Activated naive CD4-positive, alpha-beta T cell treated with anti-CD3 and anti-CD28 coated beads, Interleukin-2, amount 50 U/mL, for 24 hours (primary cell): ENCODE measurements around the gene GAB2.

Source experiments
- H3K27ac Mint-ChIP-seq: one replicate; pipeline ENCODE4 v1.8.0; 2021; ENCODE audit warnings: mild to moderate bottlenecking, mixed read lengths
- H3K27me3 Mint-ChIP-seq: one replicate; pipeline ENCODE4 v1.8.0; 2021; ENCODE audit warnings: mixed read lengths
- H3K36me3 Mint-ChIP-seq: one replicate; pipeline ENCODE4 v1.8.0; 2021; ENCODE audit warnings: mixed read lengths
- H3K4me1 Mint-ChIP-seq: one replicate; pipeline ENCODE4 v1.8.0; 2021; ENCODE audit warnings: mixed read lengths
- H3K4me3 Mint-ChIP-seq: one replicate; pipeline ENCODE4 v1.8.0; 2021; ENCODE audit warnings: mild to moderate bottlenecking, mixed read lengths
- H3K9me3 Mint-ChIP-seq: one replicate; pipeline ENCODE4 v1.8.0; 2021; ENCODE audit warnings: mixed read lengths

The GAB2 gene

DNA sequence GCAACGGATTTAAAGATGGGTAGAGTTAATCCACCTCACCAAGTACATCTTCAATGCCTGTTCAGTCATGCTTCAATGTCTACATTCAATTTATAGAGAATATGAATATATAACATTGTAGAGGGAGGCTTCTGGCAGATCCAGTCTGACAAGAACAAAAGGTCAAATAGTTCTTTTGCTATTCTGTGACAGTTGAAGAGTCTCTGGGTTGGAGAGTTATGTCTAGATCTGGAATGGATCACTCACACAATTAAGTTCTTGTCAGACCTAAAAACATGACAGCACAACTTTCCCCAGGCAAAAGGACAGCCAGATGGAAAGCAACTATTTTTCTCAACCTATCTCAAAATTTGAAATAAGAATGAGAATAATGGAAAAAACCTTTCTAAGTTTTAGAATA, 15.3 kb upstream of the GAB2 start:
- H3K9me3 Mint-ChIP-seq = no peaks in the 10 kb centered on the region
- peaks cover 8% of the 10 kb centered on the region for H3K36me3 Mint-ChIP-seq
- no peak overlapping the region for H3K27ac Mint-ChIP-seq
- no peak overlapping the region for H3K4me3 Mint-ChIP-seq
- no peaks in the 10 kb centered on the region for H3K4me1 Mint-ChIP-seq
- no peaks in the 10 kb centered on the region for H3K27me3 Mint-ChIP-seq

DNA sequence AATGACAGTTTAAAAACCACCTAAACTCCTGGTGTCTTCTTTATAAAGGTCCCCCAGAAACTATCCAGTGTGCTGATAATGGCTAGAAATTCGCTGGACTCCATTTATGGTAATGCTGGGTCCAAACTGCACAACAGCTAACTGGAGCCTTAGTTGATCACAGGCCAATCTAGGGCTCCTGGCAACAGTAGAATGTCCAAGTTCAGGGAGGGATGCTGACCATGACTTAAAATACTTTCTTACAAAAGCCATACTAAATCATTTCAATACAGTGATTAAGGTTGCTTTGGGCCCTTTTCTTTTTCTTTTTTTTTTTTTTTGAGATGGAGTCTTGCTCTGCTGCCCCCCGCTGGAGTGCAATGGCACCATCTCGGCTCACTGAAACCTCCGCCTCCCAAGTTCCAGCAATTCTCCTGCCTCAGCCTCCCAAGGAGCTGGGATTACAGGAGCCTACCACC, 14.5 kb upstream of the GAB2 start:
- Mint-ChIP-seq H3K4me3 (no peak overlapping the region), H3K4me1 (no peaks in the 10 kb centered on the region), H3K27me3 (no peaks in the 10 kb centered on the region), H3K36me3 (peaks cover 7% of the 10 kb centered on the region), H3K27ac (no peak overlapping the region), H3K9me3 (no peaks in the 10 kb centered on the region)

GRCh38 chr11:78429660-78430059, 12.0 kb upstream of the GAB2 start:
- Mint-ChIP-seq H3K4me3 (no peak overlapping the region), H3K9me3 (no peaks in the 10 kb centered on the region), H3K4me1 (no peaks in the 10 kb centered on the region), H3K27ac (peak overlapping the region; percentile 14), H3K36me3 (peaks cover 3% of the 10 kb centered on the region), H3K27me3 (no peaks in the 10 kb centered on the region)

DNA sequence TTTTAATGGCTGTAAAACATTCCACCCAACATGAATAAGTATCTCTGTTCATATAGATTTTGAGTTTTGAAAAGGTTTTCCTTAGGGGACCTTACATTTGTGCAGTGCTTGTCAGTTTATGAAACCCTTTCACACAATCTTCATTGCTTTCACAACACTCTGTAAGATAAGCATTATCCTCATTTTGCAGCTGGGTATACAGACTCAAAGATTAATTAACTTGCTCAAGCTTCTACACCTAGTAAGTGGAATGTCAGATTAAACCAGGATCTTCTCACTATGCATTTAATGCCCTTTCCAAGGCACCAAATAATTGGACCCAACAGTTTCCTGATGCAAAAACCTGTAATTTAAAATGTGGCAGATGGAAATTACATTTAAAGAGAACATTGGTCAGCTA, 11.6 kb upstream of the GAB2 start:
- Mint-ChIP-seq H3K27me3 (no peaks in the 10 kb centered on the region), H3K9me3 (no peaks in the 10 kb centered on the region), H3K4me1 (no peaks in the 10 kb centered on the region), H3K27ac (no peak overlapping the region), H3K36me3 (peaks cover 3% of the 10 kb centered on the region), H3K4me3 (no peak overlapping the region)

DNA sequence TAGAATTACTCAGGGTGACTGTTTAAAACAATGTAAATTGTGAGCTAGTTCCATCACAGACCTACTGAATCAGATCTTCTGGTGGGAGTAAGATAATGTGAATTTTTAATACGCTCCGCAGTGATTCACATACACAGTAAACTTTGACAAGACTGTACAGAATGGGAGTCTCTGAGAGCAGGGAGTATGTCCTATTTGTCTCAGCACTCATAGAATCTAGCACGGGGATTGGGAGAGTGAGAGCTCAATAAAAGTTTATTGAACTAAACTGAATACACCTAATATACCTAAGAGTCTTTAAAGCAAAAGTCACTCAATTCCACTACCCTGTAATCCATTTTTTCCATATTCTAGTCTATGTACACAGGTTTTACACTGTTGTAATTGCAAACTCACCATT, 11.2 kb upstream of the GAB2 start:
- Mint-ChIP-seq H3K27me3 (no peaks in the 10 kb centered on the region), H3K36me3 (peaks cover 3% of the 10 kb centered on the region), H3K27ac (no peak overlapping the region), H3K4me3 (no peak overlapping the region), H3K4me1 (no peaks in the 10 kb centered on the region), H3K9me3 (no peaks in the 10 kb centered on the region)

GRCh38 chr11:78428266-78428636, 10.6 kb upstream of the GAB2 start:
- Mint-ChIP-seq H3K4me1 (no peaks in the 10 kb centered on the region), H3K36me3 (peaks cover 3% of the 10 kb centered on the region), H3K4me3 (no peak overlapping the region), H3K9me3 (no peaks in the 10 kb centered on the region), H3K27me3 (no peaks in the 10 kb centered on the region), H3K27ac (no peak overlapping the region)

GRCh38 chr11:78427615-78428265, 10.1 kb upstream of the GAB2 start:
- H3K27ac Mint-ChIP-seq = no peak overlapping the region
- no peak overlapping the region for H3K4me3 Mint-ChIP-seq
- H3K9me3 Mint-ChIP-seq = no peaks in the 10 kb centered on the region
- H3K27me3 Mint-ChIP-seq = no peaks in the 10 kb centered on the region
- H3K4me1 Mint-ChIP-seq = no peaks in the 10 kb centered on the region
- peaks cover 3% of the 10 kb centered on the region for H3K36me3 Mint-ChIP-seq

DNA sequence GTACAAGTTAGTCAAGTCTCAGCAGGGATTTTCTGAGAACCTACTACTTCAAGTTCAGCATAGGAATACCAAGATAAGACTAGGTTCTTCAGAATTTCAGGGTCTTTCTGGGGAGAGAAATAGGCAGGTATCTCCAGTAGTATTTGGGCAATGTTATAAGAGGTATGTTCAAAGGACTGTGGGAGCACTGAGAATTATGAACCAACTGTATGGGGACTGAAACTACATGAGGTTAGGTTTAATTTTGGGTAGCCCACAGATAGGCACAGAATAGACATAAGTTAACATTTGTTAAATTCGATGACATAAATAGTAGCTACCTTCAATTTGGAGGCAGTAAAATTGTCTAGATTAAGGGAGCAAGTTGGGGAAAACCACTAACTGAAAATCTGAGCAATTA, 9.2 kb upstream of the GAB2 start:
- Mint-ChIP-seq H3K9me3 (no peaks in the 10 kb centered on the region), H3K36me3 (peaks cover 3% of the 10 kb centered on the region), H3K27me3 (no peaks in the 10 kb centered on the region), H3K4me3 (no peak overlapping the region), H3K4me1 (no peaks in the 10 kb centered on the region), H3K27ac (no peak overlapping the region)

GRCh38 chr11:78425399-78426070, 7.9 kb upstream of the GAB2 start:
- H3K27me3 Mint-ChIP-seq = peaks cover 2% of the 10 kb centered on the region
- H3K36me3 Mint-ChIP-seq = peaks cover 3% of the 10 kb centered on the region
- no peak overlapping the region for H3K4me3 Mint-ChIP-seq
- no peaks in the 10 kb centered on the region for H3K9me3 Mint-ChIP-seq
- H3K27ac Mint-ChIP-seq = no peak overlapping the region
- peaks cover 2% of the 10 kb centered on the region for H3K4me1 Mint-ChIP-seq

DNA sequence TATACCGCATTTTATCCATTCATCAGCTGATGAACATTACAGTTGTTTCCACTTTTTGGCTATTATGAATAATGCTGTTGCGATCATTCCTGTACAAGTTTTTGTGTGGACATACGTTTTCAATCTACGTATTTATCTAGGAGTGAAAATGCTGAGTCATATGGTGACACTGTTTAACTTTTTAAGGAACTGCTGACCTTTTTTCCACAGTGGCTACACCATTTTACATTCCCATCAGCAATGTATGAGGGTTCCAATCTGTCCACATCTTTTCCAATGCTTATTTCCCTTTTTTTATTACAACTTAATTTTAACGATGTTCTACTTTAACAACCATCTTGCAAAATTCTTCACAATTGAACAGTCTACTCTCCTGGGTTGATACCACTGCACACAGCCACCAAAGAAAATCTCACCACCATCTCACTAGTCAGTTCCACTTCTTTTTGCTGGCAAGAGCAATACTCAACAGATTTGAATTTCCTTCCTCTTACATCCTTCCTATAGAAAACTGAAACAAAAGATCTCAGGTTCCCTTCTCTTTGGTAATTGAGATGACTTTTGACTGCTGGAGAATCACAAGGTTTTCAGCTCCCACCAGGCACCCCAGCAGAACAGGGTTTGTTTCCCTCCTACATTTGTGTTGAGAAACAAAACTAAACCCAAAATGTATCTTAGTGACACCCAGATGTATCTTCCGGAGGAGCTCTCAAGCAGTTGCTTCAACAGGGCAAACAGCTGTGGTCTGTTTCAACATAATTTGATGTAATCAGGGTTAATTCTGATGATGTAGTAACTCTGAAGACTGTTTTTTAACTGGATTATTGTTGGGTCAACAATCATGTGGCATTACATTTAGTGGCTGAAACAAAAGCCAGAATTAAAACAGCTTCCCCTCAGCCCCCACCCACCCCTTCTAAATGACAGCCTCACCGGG, 7.0 kb upstream of the GAB2 start:
- H3K4me3 Mint-ChIP-seq = no peak overlapping the region
- H3K4me1 Mint-ChIP-seq = peaks cover 6% of the 10 kb centered on the region
- peaks cover under 1% of the 10 kb centered on the region for H3K36me3 Mint-ChIP-seq
- H3K27ac Mint-ChIP-seq = no peak overlapping the region
- no peaks in the 10 kb centered on the region for H3K9me3 Mint-ChIP-seq
- H3K27me3 Mint-ChIP-seq = peaks cover 6% of the 10 kb centered on the region

DNA sequence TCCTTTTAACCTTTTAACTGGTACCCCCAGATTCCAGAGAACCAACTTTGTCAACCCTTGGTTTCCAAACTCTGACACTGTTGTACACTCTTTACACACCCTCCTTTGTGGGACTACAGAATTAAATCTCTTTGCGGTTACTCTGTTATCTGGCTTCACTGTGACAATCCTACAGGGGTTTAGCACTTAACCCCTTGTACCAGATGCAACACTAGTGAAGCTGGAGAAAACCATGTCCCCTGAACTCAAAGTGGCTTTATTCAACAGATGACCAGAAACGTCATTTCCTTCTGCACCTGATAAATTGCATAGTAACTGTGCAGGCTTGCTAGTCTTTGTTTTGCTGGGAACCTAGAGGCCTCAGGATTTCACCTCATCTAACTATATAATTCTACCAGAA, 5.6 kb upstream of the GAB2 start:
- Mint-ChIP-seq H3K27me3 (peaks cover 17% of the 10 kb centered on the region), H3K36me3 (no peaks in the 10 kb centered on the region), H3K9me3 (no peaks in the 10 kb centered on the region), H3K4me3 (no peak overlapping the region), H3K27ac (no peak overlapping the region), H3K4me1 (peaks cover 13% of the 10 kb centered on the region)

DNA sequence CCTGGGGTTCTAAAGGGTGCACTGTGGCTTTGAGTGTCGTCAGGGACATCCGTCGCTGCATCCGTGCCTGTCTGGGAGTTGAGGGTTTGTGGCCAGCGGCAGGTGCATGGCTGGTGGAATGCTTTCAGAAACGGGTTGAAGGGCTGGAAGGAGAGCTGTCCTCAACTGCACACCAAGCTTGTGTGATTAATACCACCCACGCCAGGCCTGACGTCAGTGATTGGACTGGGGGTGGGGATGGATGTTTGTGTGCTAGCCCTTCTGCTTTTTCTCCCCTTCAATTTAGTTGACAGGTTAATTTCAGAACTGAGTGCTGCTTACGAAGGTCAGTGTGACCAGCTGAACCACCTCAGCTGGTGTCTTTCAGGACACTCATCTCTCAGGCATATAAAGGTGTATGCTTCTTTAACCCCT, 3.2 kb upstream of the GAB2 start:
- H3K36me3 Mint-ChIP-seq = no peaks in the 10 kb centered on the region
- no peak overlapping the region for H3K27ac Mint-ChIP-seq
- no peaks in the 10 kb centered on the region for H3K9me3 Mint-ChIP-seq
- H3K4me3 Mint-ChIP-seq = no peak overlapping the region
- H3K27me3 Mint-ChIP-seq = peaks cover 17% of the 10 kb centered on the region
- peaks cover 25% of the 10 kb centered on the region for H3K4me1 Mint-ChIP-seq

- peaks cover 17% of the 10 kb centered on the region for H3K27me3 Mint-ChIP-seq
- peak overlapping the region; percentile 64 for H3K4me3 Mint-ChIP-seq
- H3K36me3 Mint-ChIP-seq = no peaks in the 10 kb centered on the region
- no peak overlapping the region for H3K27ac Mint-ChIP-seq
- H3K9me3 Mint-ChIP-seq = no peaks in the 10 kb centered on the region
- peaks cover 25% of the 10 kb centered on the region for H3K4me1 Mint-ChIP-seq
Measured at GRCh38 chr11:78420255-78420764, 2.7 kb upstream of the GAB2 start.

- Mint-ChIP-seq H3K4me3 (peak overlapping the region; percentile 77), H3K27ac (no peak overlapping the region), H3K36me3 (no peaks in the 10 kb centered on the region), H3K9me3 (no peaks in the 10 kb centered on the region), H3K27me3 (peaks cover 17% of the 10 kb centered on the region), H3K4me1 (peaks cover 25% of the 10 kb centered on the region)
Measured at GRCh38 chr11:78419327-78419726, 1.7 kb upstream of the GAB2 start.

GRCh38 chr11:78418584-78419211, 1.1 kb upstream of the GAB2 start:
- H3K4me3 Mint-ChIP-seq = peak overlapping the region; percentile 77
- H3K27me3 Mint-ChIP-seq = peaks cover 17% of the 10 kb centered on the region
- no peaks in the 10 kb centered on the region for H3K36me3 Mint-ChIP-seq
- peaks cover 25% of the 10 kb centered on the region for H3K4me1 Mint-ChIP-seq
- H3K9me3 Mint-ChIP-seq = no peaks in the 10 kb centered on the region
- H3K27ac Mint-ChIP-seq = no peak overlapping the region
